Sciatic nerve (tissue), 2 donors: ENCODE measurements around the gene THSD7A. TPM values are rescaled to one million over a fixed set of nuclear protein-coding genes. Genes with fewer than 3 reads are reported as not detected.
"Not testable (repeated sequence)": the region's sequence is repeated elsewhere in the genome, so short reads cannot be mapped to it uniquely, and the experiment has no call there.

Experiments
- ATAC-seq: fragments of 200-7000 bp; cut with Tn5 transposase; one replicate; pipeline ENCODE4 v1.9.1; 2020; ENCODE audit warnings: mild to moderate bottlenecking, moderate library complexity
- DNase-seq: peaks from one replicate; pipeline ENCODE4 v3.0.0-alpha.2; 2020; ENCODE audit warnings: low spot score
- intact Hi-C: fragments of 100-400 bp; cut with DNase I; formaldehyde crosslinking; loops from one replicate; pipeline ENCODE4 v1.14.2; 2022
- total RNA-seq: library from RNA; stranded (reverse); fragmentation: NEBNext Ultra II Directional; extraction: Animal tissue kit (Norgen Biotek cat#: 25700); gene quantifications from one replicate; pipeline ENCODE4 v1.2.1, GENCODE V29; 2021
- donor health status: DM: no; HTN: no; CAD: no.
- donor health status: DM: no; HTN: no; CAD: no.

The THSD7A gene
- total RNA-seq, 1 donor from 2014 or later = 30.9 TPM

GRCh38 chr7:11457419-11457818, 374.6 kb downstream of the THSD7A start:
- DNase-seq = no peak
- no peak for ATAC-seq
- intact Hi-C loops = no loop called here

DNA sequence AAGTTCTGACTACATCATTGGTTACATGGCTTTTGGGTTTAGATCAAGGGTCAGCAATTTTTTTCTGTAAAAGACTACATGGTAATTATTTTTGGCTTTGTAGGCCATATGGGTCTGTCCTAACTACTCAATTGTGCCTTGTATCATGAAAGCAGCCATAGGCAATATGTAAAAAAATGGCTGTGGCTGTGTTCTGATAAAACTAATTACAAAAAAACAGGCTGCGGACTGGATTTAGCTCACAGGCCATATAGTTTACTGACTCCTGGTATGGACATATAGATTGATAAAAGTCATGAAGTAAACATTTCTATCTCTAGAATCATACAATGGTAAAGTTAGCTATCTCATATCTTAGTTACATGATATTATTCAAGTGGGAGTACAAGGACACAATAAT, 375.4 kb downstream of the THSD7A start:
- ATAC-seq (no peak), DNase-seq (no peak)
- intact Hi-C loops = no loop called here

DNA sequence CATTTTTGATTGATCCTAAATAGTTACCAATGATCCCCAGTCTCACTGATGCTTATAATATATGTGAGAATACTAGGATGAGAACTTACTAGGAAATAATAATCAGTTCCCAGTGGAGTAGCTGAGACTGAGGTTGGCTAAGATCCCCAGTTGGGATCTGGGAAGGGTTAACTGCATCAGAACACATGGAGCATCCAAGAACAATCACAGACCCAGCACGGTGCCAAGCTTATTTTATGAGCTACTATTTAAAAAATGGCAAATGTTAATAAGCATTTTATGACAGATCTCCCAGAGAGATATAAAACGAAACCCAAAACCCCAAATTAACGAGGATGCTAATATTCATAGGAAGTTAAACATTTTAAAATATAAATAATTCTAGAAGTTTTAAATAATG, 379.5 kb downstream of the THSD7A start:
- ATAC-seq = no peak
- intact Hi-C loops = no loop called here

DNA sequence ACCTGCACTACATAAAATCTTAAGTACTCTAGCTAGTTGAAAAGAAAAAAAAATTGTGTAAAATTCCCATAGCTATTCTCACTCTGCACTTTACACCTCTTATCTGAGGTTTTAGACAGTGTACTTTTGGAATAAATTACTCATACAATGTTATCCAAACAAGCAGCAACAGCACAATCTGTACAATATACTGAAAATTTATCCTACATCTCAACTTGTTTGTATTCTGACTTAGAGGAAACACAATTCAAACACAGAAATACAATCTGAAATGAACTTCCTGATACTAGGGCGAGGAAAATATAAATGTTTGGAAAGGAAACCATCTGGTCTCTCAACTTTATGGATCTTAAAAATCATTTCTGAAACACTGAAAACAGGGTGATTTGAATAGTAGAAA, 381.7 kb downstream of the THSD7A start:
- no peak for DNase-seq
- ATAC-seq = no peak
- intact Hi-C loops = no loop called here

More for the DNA sequence above, 379.5 kb downstream of the THSD7A start:
- DNase-seq = no peak

DNA sequence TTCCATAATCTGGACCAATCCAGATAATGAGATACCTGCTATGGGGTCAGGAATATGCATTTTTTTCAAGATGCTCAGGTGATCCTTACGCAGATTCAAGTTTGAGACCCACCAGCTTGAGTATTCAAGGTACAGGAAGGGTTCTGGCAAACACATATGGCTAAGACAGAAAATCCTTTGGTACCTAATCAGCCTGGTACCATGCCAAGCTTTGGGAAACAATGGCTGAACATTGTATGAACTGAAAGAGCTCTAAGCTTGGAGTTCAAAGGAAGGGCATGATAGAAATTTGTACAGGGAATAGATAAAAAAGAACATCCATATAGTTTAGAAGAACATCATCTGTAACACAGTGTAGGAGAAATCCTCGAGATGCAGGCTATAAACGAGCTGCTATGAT, 382.7 kb downstream of the THSD7A start:
- DNase-seq (no peak), ATAC-seq (no peak)
- intact Hi-C loops = no loop called here

DNA sequence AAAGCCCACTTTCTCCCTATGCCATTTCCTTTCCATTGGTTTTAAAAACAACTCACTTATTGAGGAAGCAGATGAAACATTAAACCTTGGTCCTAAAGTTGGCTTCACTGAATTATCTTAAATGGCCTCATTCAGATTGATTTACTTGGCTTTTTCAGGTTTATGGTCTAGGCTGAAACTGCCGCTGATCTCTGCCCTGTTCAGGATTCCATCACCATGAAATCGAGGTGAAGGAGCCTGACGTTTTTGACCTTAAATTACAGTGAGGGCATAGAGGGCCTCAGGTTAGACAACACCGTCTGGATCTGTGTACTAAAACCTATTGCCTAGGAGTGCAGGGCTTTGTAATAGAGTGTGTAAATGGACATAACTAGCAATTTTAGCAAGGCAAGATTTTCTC, 383.7 kb downstream of the THSD7A start:
- ATAC-seq (no peak), DNase-seq (no peak)
- intact Hi-C loops = no loop called here

GRCh38 chr7:11447106-11447505, 384.9 kb downstream of the THSD7A start:
- DNase-seq (no peak), ATAC-seq (no peak)
- intact Hi-C loops = no loop called here

- intact Hi-C loops = not testable (repeated sequence)
Measured at GRCh38 chr7:11443934-11444333, 388.1 kb downstream of the THSD7A start.

GRCh38 chr7:11437994-11438393, 394.0 kb downstream of the THSD7A start:
- no peak for DNase-seq
- intact Hi-C loops = no loop called here
- ATAC-seq = no peak

More at GRCh38 chr7:11443934-11444333, 388.1 kb downstream of the THSD7A start:
- not testable (repeated sequence) for DNase-seq, ATAC-seq

- intact Hi-C loops = no loop called here
- ATAC-seq (no peak), DNase-seq (no peak)
Measured at GRCh38 chr7:11436773-11437524, 395.0 kb downstream of the THSD7A start.

DNA sequence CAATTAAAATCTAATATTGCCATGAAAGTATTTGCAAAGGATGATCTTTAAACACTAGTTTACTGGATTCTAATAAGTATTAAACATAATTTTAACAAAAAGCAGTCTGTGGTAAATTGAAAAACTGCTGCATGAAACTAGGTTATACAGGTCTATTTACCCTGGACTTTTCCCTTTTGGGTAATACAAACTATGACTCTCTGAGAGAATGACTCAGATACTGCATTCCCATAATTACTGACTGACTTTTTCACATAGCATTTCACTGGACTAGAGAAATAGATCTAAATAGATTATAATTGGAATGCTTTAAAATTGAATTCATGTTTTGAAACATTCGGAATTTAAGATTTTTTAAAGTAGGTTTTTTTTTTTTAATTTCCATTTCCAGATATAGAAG, 395.7 kb downstream of the THSD7A start:
- intact Hi-C loops = no loop called here
- no peak for ATAC-seq
- no peak for DNase-seq

DNA sequence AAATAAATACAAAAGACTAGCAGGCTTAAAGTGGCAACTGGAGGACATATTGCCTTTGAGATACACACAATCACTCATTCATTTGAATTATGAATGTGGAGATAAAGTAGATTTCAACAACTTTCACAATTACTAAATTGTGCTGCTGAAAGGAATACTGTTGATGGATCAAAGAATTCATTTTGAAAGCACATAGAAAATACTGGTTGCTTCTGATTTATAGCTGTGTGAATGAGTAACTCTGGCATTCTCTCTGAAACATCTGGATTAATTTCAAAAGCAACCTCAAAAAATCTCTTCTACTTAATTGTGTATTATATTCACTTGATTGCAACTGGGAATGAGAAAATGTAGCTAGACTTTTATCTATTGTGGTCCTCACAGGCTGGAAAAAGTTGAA, 397.6 kb downstream of the THSD7A start:
- DNase-seq = no peak
- intact Hi-C loops = no loop called here
- ATAC-seq = no peak

DNA sequence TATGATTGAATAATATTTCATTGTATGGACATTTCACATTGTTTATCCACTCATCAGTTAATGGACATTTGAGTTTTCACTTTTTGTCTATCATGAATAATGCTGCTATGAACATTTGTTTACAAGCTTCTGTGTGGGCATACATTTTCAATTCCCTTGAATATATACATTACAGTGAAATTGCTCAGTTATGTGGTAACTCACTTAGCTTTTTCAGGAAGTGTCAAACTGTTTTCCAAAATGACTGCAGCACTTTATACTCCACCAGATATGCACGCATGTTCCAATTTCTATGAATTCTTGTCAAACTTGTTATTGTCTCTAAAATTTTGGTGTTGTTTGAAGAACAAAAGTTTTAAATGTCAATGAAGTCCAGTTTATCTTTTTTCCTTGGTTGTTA, 401.2 kb downstream of the THSD7A start:
- intact Hi-C loops = no loop called here
- DNase-seq (no peak), ATAC-seq (no peak)

DNA sequence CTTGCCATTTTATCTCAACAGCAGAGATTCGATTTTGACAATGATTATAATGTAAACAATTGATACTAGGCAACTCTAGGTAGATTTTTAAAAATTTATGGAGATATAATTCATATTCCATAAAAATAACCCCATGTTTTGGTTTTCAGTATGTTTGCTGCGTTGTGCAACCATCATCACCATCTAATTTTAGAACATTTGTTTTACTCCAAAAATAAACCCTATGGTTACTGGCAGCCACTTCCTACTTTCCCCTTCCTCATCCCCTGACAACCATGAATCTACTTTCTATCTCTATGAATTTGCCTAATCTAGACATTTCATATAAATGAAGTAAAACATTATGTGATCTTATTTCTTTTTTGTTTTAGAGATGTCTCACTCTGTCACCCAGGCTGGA, 401.9 kb downstream of the THSD7A start:
- ATAC-seq (no peak), DNase-seq (no peak)
- intact Hi-C loops = no loop called here

- DNase-seq (no peak), ATAC-seq (no peak)
Measured at GRCh38 chr7:11428877-11429581, 403.0 kb downstream of the THSD7A start.

GRCh38 chr7:11427686-11428273, 404.2 kb downstream of the THSD7A start:
- peak; percentile 63 for ATAC-seq
- no peak for DNase-seq
- intact Hi-C loops = no loop called here

More at GRCh38 chr7:11428877-11429581, 403.0 kb downstream of the THSD7A start:
- intact Hi-C loops = no loop called here

GRCh38 chr7:11424006-11424405, 408.0 kb downstream of the THSD7A start:
- intact Hi-C loops = no loop called here
- no peak for DNase-seq
- ATAC-seq = no peak

DNA sequence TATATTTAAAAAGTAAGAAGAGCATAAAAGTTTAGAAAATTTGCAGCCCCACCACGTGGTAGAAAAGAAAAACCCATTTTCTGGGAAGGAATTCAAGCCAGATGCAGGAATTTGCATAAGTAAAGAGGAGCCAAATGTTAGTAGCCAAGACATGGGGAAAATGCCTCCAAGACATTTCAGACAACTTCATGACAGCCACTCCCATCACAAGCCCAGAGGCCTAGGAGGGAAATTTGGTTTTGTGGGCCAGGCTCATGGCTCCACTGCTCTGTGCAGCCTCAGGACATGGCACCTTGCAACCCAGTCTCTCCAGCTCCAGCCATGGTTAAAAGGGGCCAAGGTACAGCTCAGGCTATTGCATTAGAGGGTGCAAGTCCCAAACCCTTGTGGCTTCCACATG, 411.9 kb downstream of the THSD7A start:
- DNase-seq (no peak), ATAC-seq (no peak)
- intact Hi-C loops = no loop called here

DNA sequence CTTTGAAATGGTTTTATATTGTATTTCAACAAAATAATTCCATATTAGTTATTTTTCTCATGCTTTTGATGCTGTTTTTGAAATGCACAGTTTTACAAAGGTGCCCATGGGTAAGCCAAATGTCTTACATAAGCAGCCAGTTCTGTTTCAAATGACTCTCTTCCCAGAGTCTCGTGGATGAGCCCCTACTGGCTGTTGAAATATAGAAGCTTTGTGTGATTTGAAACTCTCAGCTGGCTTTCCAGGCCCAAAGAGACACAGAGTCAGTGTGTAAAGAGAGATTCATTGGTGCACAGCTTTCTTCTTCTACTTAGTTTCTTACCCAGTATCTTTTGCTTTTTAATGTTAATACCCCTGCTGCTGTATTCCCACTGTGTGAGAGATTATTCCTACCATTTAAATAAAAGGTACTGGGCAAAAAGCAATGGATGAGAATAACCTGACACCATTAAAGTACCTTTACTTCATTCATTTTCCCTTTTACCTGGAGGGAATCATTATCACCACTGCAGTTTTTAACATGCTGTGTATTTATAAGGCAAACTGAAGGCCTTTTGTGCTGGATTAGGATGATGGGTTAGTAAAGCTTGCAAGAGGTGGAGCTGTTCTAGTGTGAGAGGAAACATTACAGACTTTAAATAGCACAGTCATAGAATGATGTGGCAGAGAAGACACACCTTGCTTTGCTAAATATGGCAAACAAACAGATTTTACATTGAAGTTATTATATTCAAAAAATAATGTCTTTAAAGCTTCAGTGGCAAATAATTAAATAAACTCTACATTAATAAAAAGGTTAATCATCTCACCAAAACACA, 415.1 kb downstream of the THSD7A start:
- DNase-seq (no peak), ATAC-seq (no peak)
- intact Hi-C loops = no loop called here
